Uterus (tissue), 2 donors: ENCODE measurements around the gene TCHP.

Experiments
- CTCF ChIP-seq, 4 experiments: fragments of 200-600 bp in 2 of 4; fragments of 450-650 bp in 2 of 4; sonication (generic) in 2 of 4; IDR thresholded peaks; one replicate each; pipeline ENCODE4 v1.5.1; 2016 to 2019; ENCODE audit warnings: antibody characterized with exemption in 4 of 4, mild to moderate bottlenecking in 2 of 4, moderate library complexity in 1 of 4
- POLR2A ChIP-seq, 2 donors: fragments of 450-650 bp; IDR thresholded peaks; one replicate each; pipeline ENCODE4 v1.6.1; 2016; ENCODE audit warnings: antibody characterized with exemption in 2 of 2, mild to moderate bottlenecking in 1 of 2, moderate library complexity in 1 of 2

DNA sequence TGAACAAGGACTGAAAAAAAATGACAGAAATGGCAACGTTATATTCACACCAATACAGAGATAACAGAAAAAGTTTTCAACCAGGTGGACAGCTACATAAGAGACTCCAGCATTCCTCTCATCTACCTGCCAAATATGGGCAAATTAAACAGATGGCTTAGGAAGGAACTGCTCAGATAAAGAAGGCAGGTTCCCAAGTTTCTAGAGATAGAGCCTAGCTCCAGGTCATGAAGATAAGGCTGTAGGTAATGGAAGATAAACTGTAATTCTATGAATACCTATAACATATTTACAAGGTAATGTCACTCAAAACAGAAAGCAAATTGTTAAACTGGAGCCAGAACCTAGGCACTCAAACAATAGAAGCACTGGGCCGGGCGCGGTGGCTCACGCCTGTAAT, 53.6 kb downstream of the TCHP start:
- TF ChIP-seq CTCF (IDR thresholded peaks at IDR 0.05): no peak
- TF ChIP-seq POLR2A (IDR thresholded peaks at IDR 0.05): no peak
